Keratinocyte (primary cell): ENCODE data around the gene GALNT7.

Experiments used
- CTCF ChIP-seq, 3 experiments: IDR thresholded peaks in 1 of 3; conservative IDR thresholded peaks in 1 of 3; optimal IDR thresholded peaks in 1 of 3; 2 replicates in 2 of 3; 3 replicates in 1 of 3; pipeline versions ENCODE3 to v1.5.1; 2011; ENCODE audit warnings: low read length in 3 of 3, mild to moderate bottlenecking in 3 of 3, moderate library complexity in 2 of 3, control low read depth in 1 of 3, inconsistent platforms in 1 of 3; ENCODE audit not compliant: insufficient read depth in 2 of 3; ENCODE audit errors: extremely low read depth in 1 of 3
- EZH2 ChIP-seq: IDR thresholded peaks from one replicate; pipeline ENCODE4 v1.6.1; 2012; ENCODE audit warnings: inconsistent platforms, mild to moderate bottlenecking, low read length, moderate library complexity

- TF ChIP-seq CTCF (optimal IDR thresholded peaks at IDR 0.05 in 1 of 3, IDR thresholded peaks at IDR 0.05 in 1 of 3, conservative IDR thresholded peaks at IDR 0.05 in 1 of 3; ENCODE audit: extremely low read depth in 1 of 3, insufficient read depth in 2 of 3, low read length in 3 of 3) (no peak), EZH2 (no peak)
These were observed 106.5 kb downstream of the GALNT7 start for GRCh38 chr4:173275150-173275549.
